A673 (cell line): ENCODE data around the gene MRPS31.

Experiments
- EZH2 ChIP-seq: fragments of 200-600 bp; sonication (generic); IDR thresholded peaks from 2 replicates; pipeline ENCODE4 v1.6.1; 2017; ENCODE audit warnings: borderline replicate concordance, low read depth, mild to moderate bottlenecking, mixed read lengths, antibody characterized with exemption, low read length; ENCODE audit not compliant: poor library complexity, severe bottlenecking
- TF ChIP-seq, protein P1 (sequence below): fragments of 300-800, 200-600 bp; sonication (generic); conservative IDR thresholded peaks from 2 replicates; pipeline ENCODE4 v1.5.1; 2017; ENCODE audit warnings: low read depth, mild to moderate bottlenecking, antibody characterized with exemption, low read length, moderate library complexity, mixed read lengths

DNA sequence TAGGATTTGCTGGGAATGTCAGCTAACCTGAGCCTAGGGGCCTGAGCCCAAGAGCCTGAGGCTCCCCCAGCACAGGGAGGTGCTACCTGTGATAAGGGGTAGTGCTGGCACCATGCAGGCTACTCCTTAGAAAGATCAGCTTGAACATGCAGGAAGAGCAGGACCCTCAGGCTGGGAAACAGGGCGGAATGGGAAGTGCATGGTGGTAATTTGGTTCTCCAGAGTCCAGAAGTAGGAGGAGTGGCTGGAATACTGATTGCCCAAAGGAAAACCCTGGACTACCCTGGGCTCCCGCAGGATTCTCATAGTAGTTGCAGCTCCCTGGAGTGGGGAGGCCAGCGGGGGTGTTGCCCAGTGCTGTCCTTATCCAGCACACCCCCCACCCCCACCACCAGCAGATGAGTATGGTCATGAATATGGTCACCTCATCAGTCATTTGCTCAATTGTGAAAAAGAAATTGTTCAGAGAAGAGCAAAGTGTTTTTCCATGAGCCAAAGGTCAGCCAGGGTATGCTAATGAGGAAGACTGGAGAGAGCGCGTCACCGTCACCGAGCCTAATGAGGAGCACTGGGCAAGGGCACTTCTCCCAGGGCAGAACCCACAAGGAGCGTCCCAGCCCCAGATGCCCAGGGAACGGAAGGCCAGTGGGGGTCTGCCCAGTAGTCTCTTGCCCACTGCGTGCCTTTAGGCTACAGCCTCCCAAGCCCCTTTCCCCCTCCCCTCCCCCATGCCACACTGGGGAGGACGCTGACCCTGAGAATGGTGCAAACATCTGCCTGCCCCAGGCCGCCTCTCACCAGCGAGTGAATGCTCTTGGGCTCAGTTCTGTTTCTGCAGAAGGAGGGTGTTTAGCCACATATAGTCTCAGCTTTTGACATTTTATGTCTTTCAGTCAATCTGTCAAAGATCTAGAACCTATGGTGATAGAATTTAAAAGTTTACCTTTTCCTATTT lies 23.7 kb upstream of the MRPS31 start:
- TF ChIP-seq, protein P1, sequence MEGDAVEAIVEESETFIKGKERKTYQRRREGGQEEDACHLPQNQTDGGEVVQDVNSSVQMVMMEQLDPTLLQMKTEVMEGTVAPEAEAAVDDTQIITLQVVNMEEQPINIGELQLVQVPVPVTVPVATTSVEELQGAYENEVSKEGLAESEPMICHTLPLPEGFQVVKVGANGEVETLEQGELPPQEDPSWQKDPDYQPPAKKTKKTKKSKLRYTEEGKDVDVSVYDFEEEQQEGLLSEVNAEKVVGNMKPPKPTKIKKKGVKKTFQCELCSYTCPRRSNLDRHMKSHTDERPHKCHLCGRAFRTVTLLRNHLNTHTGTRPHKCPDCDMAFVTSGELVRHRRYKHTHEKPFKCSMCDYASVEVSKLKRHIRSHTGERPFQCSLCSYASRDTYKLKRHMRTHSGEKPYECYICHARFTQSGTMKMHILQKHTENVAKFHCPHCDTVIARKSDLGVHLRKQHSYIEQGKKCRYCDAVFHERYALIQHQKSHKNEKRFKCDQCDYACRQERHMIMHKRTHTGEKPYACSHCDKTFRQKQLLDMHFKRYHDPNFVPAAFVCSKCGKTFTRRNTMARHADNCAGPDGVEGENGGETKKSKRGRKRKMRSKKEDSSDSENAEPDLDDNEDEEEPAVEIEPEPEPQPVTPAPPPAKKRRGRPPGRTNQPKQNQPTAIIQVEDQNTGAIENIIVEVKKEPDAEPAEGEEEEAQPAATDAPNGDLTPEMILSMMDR: no peak
- no peak for TF ChIP-seq EZH2
